ENCODE measurements around the gene ELL. TPM values are rescaled to one million over a fixed set of nuclear protein-coding genes. Genes with fewer than 3 reads are reported as not detected.

The ELL gene
- polyA plus RNA-seq, 1 of the 3 experiments (the other 2 are of a cell fraction): 7.4 TPM

DNA sequence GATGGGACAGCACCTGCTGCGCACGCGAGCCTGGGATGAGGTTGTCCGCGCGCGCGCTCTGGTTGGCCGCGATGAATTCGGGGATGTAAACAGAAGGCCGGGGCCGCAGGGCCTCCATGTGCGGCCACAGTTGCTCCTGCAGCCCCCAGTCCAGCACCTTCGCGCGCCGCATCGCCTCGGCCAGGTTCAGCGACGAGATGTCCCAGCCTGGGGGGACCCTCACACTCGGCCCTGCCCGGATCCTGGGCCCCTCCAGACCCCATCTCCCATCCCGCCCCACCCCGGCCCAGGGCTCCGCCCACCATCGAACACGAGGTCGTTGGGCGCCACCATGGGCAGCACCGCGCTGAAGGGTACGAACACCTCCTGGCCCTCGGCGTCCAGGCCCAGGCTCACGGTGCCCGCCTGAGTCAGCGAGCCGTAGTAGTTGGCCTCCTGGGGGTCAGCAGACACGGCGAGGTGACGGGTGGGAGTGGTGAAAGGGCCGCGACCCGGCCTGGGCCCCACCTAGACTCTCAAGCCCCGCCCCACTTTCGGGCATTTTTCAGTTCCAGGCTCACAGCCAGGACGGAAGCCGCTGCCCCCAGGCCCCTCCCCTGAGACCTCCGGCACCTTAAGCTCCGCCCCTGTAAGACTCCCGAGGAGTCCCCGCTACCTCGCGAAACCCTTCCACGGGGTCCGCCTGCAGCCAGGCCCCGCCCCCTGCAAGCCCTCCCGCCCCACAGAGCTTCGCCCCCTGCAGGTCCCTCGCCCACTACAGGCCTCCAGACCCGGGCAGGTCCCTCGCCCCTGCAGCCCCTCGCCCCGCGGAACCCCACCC lies 85.0 kb downstream of the ELL start:
- CTCF ChIA-PET: interaction anchor here (1.0 to 2.7 kb wide), 3 partner anchors 14 to 25 kb away, joined by 3 to 9 read pairs (median 8); partner anchors contain the start of gene SSBP4
- Histone ChIP-seq H3K36me3 (replicated peaks in 1 of 2; ENCODE audit: control insufficient read depth in 1 of 2, insufficient read depth in 2 of 2, low read length in 1 of 2) (peaks cover 0 to 6% of the 10 kb centered on the region in 2 experiments), H3K27ac (ENCODE audit: low read depth in 2 of 2, low read length in 1 of 2) (peak overlapping the region in 1 of 2 experiments; percentile 60; a peak in 1 of 4 replicates), H2AFZ (ENCODE audit: low read depth) (no peak overlapping the region), H3K4me3 (ENCODE audit: low read depth in 2 of 2, low read length in 1 of 2) (peak overlapping the region; percentile 49 to 65; a peak in 3 of 4 replicates), H3F3A (replicated peaks; ENCODE audit: insufficient read depth) (peaks cover 17% of the 10 kb centered on the region), H3K27me3 (ENCODE audit: insufficient read depth) (no peaks in the 10 kb centered on the region), H3K79me2 (ENCODE audit: insufficient read depth) (no peaks in the 10 kb centered on the region), H3K9me2 (no peaks in the 10 kb centered on the region), H3K9ac (no peak overlapping the region), H3K4me1 (ENCODE audit: control insufficient read depth in 1 of 2, insufficient read depth in 2 of 2, low read depth in 1 of 2, low read length in 1 of 2) (peaks cover 0 to 31% of the 10 kb centered on the region in 2 experiments; a peak in 2 of 4 replicates), H3K9me3 (no peaks in the 10 kb centered on the region), H3K4me2 (peak overlapping the region; percentile 63; the same call in 1 of the 2 replicates), H4K20me1 (ENCODE audit: insufficient read depth) (no peaks in the 10 kb centered on the region)
- WGBS (ENCODE audit: low lambda C conversion rate): 72% methylated on average over 30 of the region's 67 CpGs
- peak; percentile 95 for DNase-seq
- POLR2A ChIA-PET: interaction anchor here (0.9 kb wide), 1 partner anchor 20 kb away, joined by 3 read pairs; no protein-coding TSS in a partner anchor
- no peak for TF ChIP-seq GATA2 (CRISPR knock-in tag; IDR thresholded peaks at IDR 0.05)
- TF ChIP-seq PBX3 (IDR thresholded peaks at IDR 0.05): peak; percentile 15; the same call in 1 of the 2 replicates
- TF ChIP-seq POLR2AphosphoS5 (IDR thresholded peaks at IDR 0.05; ENCODE audit: low read depth, low read length): 0 out of 2 replicates have a peak, but pooled peaks have one; percentile 13
- TF ChIP-seq NFIC (IDR thresholded peaks at IDR 0.05; ENCODE audit: borderline replicate concordance): peak; percentile 43; the same call in 1 of the 2 replicates
- no peak for TF ChIP-seq EZH2phosphoT487 (IDR thresholded peaks at IDR 0.05; ENCODE audit: borderline replicate concordance, low read depth)
- TF ChIP-seq SMC3 (IDR thresholded peaks at IDR 0.05; ENCODE audit: low read depth, low read length): no peak
- 0 out of 2 replicates have a peak, but pooled peaks have one; percentile 37 for TF ChIP-seq MXI1 (IDR thresholded peaks at IDR 0.05; ENCODE audit: low read depth, low read length)

DNA sequence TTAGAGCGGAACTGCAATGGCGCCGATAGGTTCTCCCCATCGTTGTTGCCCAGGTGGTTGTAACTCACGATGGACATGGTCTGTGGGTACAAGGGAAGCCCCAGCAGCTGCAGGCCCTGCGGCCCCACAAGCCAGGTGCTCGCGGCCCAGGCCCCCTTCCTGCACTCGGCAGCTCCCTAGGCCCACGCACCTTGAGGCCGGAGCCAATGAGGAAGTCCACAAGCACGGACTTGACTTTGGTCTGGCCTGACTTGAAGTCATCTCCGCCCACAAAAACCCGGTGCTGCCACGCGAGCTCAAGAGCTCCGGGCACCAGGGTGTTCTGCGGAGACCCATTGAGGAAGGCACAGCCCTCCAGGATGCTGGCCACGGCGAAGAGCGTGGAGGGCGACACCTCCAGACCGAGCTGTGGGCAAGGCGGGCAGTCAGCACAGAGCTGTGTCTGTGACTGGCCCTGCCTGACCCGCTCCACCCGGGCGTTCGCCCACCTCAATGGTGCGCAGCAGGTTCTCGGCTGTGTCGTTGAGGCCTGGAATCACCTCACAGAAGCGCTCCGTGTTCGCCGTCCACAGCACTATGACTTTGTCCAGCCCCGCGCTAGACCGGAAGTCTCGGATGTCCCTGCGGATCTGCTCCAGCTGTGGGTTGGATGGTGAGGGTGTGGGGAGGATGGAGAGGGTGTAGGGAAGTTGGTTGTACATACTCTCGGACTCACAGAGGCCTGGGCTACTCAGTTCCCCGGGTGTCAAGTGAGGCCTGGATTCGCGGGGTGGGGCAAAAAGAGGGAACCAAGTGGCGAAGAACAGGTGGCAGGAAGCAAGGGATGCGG lies 85.8 kb downstream of the ELL start:
- Histone ChIP-seq H3K9me3 (no peaks in the 10 kb centered on the region), H3K4me3 (ENCODE audit: low read depth in 2 of 2, low read length in 1 of 2) (peak overlapping the region in 1 of 2 experiments; percentile 65; a peak in 1 of 4 replicates), H3K79me2 (ENCODE audit: insufficient read depth) (no peaks in the 10 kb centered on the region), H4K20me1 (ENCODE audit: insufficient read depth) (no peaks in the 10 kb centered on the region), H2AFZ (ENCODE audit: low read depth) (no peak overlapping the region), H3K9me2 (no peaks in the 10 kb centered on the region), H3F3A (replicated peaks; ENCODE audit: insufficient read depth) (peaks cover 17% of the 10 kb centered on the region), H3K27ac (ENCODE audit: low read depth in 2 of 2, low read length in 1 of 2) (peak overlapping the region in 1 of 2 experiments; percentile 60; a peak in 1 of 4 replicates), H3K4me1 (ENCODE audit: control insufficient read depth in 1 of 2, insufficient read depth in 2 of 2, low read depth in 1 of 2, low read length in 1 of 2) (peaks cover 0 to 33% of the 10 kb centered on the region in 2 experiments; a peak in 2 of 4 replicates), H3K4me2 (0 out of 2 replicates have a peak overlapping the region, but pooled peaks have one; percentile 63), H3K9ac (no peak overlapping the region), H3K27me3 (ENCODE audit: insufficient read depth) (no peaks in the 10 kb centered on the region), H3K36me3 (replicated peaks in 1 of 2; ENCODE audit: control insufficient read depth in 1 of 2, insufficient read depth in 2 of 2, low read length in 1 of 2) (peaks cover 0 to 6% of the 10 kb centered on the region in 2 experiments)
- DNase-seq: no peak
- 94% methylated on average over 27 of the region's 46 CpGs for WGBS (ENCODE audit: low lambda C conversion rate)
- ChIA-PET POLR2A (interaction anchor here (0.9 kb wide), 1 partner anchor 48 kb away, joined by 3 read pairs; no protein-coding TSS in a partner anchor), CTCF (interaction anchor here (0.8 to 2.7 kb wide), 5 partner anchors 15 to 84 kb away, joined by 3 to 9 read pairs (median 4); partner anchors contain the start of gene SSBP4)
- no peak for TF ChIP-seq CHD2 (IDR thresholded peaks at IDR 0.05; ENCODE audit: low read length, partially characterized antibody)
- TF ChIP-seq GABPA (IDR thresholded peaks at IDR 0.05; ENCODE audit: low read depth): no peak
- no peak for TF ChIP-seq YY1 (IDR thresholded peaks at IDR 0.05; ENCODE audit: low read depth)
- TF ChIP-seq REST (IDR thresholded peaks at IDR 0.05; ENCODE audit: low read depth, low read length): no peak
- TF ChIP-seq FOXJ3 (CRISPR knock-in tag; IDR thresholded peaks at IDR 0.05): no peak
- TF ChIP-seq ELF1 (IDR thresholded peaks at IDR 0.05): no peak
- TF ChIP-seq NRF1 (IDR thresholded peaks at IDR 0.05; ENCODE audit: low read depth, low read length): no peak
- no peak for TF ChIP-seq IRF3 (IDR thresholded peaks at IDR 0.05; ENCODE audit: low read depth, low read length)
- TF ChIP-seq RXRA (IDR thresholded peaks at IDR 0.05; ENCODE audit: borderline replicate concordance, low read depth): no peak
- TF ChIP-seq MXI1 (IDR thresholded peaks at IDR 0.05; ENCODE audit: low read depth, low read length): no peak
- TF ChIP-seq RCOR1 (IDR thresholded peaks at IDR 0.05; ENCODE audit: low read length): no peak
- TF ChIP-seq RFX5 (IDR thresholded peaks at IDR 0.05; ENCODE audit: low read length): no peak
- TF ChIP-seq EZH2phosphoT487 (IDR thresholded peaks at IDR 0.05; ENCODE audit: borderline replicate concordance, low read depth): no peak
- no peak for TF ChIP-seq POLR2AphosphoS5 (IDR thresholded peaks at IDR 0.05; ENCODE audit: low read depth, low read length)
